ENCODE measurements around the gene NELFE.
"Not testable (repeated sequence)": the region's sequence is repeated elsewhere in the genome, so short reads cannot be mapped to it uniquely, and the experiment has no call there.

DNA sequence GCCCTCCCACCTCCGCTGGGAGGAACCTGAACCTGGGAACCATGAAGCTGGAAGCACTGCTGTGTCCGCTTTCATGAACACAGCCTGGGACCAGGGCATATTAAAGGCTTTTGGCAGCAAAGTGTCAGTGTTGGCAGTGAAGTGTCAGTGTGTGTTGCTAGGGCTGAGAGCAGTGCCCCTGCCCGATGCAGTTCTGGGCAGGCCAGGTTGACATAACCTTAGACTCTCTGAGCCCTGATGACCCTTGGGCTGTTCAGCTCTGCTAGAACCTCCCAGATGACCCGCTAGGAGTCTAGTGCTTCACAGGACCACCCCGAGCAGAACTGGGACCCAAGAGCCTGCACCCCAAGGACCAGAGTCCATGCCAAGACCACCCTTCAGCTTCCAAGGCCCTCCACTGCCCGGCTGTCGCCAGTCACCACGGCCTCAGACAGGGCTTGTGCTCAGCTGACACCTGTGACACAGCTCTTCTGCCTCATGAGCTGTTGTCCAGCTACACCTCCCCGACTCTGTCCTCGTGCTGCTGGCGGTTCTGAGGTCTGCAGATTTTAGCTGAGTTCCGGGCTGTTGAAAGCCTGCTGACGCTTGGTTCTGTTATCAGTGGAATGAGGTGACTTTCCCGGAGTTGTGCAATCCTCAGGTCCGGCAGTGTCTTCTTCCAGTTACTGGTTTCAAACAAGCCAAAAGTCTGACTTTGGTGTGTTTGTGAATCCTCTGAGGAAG, 43.9 kb upstream of the NELFE start:
- TF ChIP-seq, protein P1, sequence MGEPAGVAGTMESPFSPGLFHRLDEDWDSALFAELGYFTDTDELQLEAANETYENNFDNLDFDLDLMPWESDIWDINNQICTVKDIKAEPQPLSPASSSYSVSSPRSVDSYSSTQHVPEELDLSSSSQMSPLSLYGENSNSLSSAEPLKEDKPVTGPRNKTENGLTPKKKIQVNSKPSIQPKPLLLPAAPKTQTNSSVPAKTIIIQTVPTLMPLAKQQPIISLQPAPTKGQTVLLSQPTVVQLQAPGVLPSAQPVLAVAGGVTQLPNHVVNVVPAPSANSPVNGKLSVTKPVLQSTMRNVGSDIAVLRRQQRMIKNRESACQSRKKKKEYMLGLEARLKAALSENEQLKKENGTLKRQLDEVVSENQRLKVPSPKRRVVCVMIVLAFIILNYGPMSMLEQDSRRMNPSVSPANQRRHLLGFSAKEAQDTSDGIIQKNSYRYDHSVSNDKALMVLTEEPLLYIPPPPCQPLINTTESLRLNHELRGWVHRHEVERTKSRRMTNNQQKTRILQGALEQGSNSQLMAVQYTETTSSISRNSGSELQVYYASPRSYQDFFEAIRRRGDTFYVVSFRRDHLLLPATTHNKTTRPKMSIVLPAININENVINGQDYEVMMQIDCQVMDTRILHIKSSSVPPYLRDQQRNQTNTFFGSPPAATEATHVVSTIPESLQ (CRISPR knock-in tag; IDR thresholded peaks at IDR 0.05), result not testable (repeated sequence)
- TF ChIP-seq, protein P2, sequence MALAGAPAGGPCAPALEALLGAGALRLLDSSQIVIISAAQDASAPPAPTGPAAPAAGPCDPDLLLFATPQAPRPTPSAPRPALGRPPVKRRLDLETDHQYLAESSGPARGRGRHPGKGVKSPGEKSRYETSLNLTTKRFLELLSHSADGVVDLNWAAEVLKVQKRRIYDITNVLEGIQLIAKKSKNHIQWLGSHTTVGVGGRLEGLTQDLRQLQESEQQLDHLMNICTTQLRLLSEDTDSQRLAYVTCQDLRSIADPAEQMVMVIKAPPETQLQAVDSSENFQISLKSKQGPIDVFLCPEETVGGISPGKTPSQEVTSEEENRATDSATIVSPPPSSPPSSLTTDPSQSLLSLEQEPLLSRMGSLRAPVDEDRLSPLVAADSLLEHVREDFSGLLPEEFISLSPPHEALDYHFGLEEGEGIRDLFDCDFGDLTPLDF (CRISPR knock-in tag; IDR thresholded peaks at IDR 0.05), result not testable (repeated sequence)
- TF ChIP-seq CTCF (IDR thresholded peaks at IDR 0.05); USF2 (CRISPR knock-in tag; IDR thresholded peaks at IDR 0.05); MAX (CRISPR knock-in tag; IDR thresholded peaks at IDR 0.05); ATF2 (CRISPR knock-in tag; IDR thresholded peaks at IDR 0.05; ENCODE audit: borderline replicate concordance, low read depth): not testable (repeated sequence)
- TF ChIP-seq, protein P3, sequence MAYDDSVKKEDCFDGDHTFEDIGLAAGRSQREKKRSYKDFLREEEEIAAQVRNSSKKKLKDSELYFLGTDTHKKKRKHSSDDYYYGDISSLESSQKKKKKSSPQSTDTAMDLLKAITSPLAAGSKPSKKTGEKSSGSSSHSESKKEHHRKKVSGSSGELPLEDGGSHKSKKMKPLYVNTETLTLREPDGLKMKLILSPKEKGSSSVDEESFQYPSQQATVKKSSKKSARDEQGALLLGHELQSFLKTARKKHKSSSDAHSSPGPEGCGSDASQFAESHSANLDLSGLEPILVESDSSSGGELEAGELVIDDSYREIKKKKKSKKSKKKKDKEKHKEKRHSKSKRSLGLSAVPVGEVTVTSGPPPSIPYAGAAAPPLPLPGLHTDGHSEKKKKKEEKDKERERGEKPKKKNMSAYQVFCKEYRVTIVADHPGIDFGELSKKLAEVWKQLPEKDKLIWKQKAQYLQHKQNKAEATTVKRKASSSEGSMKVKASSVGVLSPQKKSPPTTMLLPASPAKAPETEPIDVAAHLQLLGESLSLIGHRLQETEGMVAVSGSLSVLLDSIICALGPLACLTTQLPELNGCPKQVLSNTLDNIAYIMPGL (CRISPR knock-in tag; IDR thresholded peaks at IDR 0.05), result not testable (repeated sequence)
- TF ChIP-seq, protein P4, sequence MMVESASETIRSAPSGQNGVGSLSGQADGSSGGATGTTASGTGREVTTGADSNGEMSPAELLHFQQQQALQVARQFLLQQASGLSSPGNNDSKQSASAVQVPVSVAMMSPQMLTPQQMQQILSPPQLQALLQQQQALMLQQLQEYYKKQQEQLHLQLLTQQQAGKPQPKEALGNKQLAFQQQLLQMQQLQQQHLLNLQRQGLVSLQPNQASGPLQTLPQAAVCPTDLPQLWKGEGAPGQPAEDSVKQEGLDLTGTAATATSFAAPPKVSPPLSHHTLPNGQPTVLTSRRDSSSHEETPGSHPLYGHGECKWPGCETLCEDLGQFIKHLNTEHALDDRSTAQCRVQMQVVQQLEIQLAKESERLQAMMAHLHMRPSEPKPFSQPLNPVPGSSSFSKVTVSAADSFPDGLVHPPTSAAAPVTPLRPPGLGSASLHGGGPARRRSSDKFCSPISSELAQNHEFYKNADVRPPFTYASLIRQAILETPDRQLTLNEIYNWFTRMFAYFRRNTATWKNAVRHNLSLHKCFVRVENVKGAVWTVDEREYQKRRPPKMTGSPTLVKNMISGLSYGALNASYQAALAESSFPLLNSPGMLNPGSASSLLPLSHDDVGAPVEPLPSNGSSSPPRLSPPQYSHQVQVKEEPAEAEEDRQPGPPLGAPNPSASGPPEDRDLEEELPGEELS (CRISPR knock-in tag; IDR thresholded peaks at IDR 0.05), result not testable (repeated sequence)
